HEK293 (cell line): ENCODE results near the gene ASCL4.

ENCODE experiments used
- CTCF ChIA-PET: fragments of 350-600 bp; formaldehyde crosslinking; extraction: SDS; loops from one replicate; lab custom pipeline; 2021; ENCODE audit warnings: antibody characterized with exemption; lab: Yijun Ruan, JAX
- POLR2A ChIA-PET: fragments of 300-600 bp; formaldehyde crosslinking; extraction: SDS; loops from one replicate; lab custom pipeline; 2020; ENCODE audit warnings: antibody characterized with exemption, inconsistent platforms; lab: Yijun Ruan, JAX
- H3K27ac ChIP-seq: fragments of 200-500 bp; sonication (Bioruptor generic); 2 replicates; pipeline ENCODE4 v1.5.1; 2014; ENCODE audit warnings: low read depth, low read length, control low read depth, inconsistent platforms; ENCODE audit errors: extremely low read depth
- H3K36me3 ChIP-seq, 2 experiments: fragments of 200-500 bp in 1 of 2; sonication (Bioruptor generic) in 1 of 2; 1 replicate in 1 of 2; 2 replicates in 1 of 2; pipeline ENCODE4 v1.5.1; 2014 to 2017; ENCODE audit warnings: inconsistent platforms in 2 of 2, low read length in 2 of 2; ENCODE audit not compliant: control insufficient read depth in 2 of 2, insufficient read depth in 1 of 2
- H3K4me1 ChIP-seq: fragments of 200-500 bp; sonication (Bioruptor generic); 2 replicates; pipeline ENCODE4 v1.5.1; 2014; ENCODE audit warnings: mild to moderate bottlenecking, low read length, inconsistent platforms; ENCODE audit not compliant: control insufficient read depth, insufficient read depth
- H3K4me3 ChIP-seq: 2 replicates; pipeline ENCODE4 v1.5.1; 2011; ENCODE audit warnings: low read depth, mild to moderate bottlenecking, control low read depth, low read length, moderate library complexity
- H3K9me3 ChIP-seq: fragments of 200-500 bp; sonication (Bioruptor generic); 2 replicates; pipeline ENCODE4 v1.5.1; 2014; ENCODE audit warnings: low read depth, low read length, inconsistent platforms; ENCODE audit not compliant: control insufficient read depth, insufficient read depth
- SETDB1 ChIP-seq: IDR thresholded peaks from one replicate; pipeline ENCODE4 v1.6.1; 2017; ENCODE audit warnings: mild to moderate bottlenecking, low read length, moderate library complexity, mixed read lengths; ENCODE audit not compliant: insufficient read length
- TRIM28 ChIP-seq: IDR thresholded peaks from 2 replicates; pipeline ENCODE4 v1.6.1; 2011; ENCODE audit warnings: low read length, control low read depth, borderline replicate concordance
- ZBTB11 ChIP-seq: fragments of 450-650 bp; formaldehyde crosslinking; conservative IDR thresholded peaks from 2 replicates; pipeline ENCODE4 v1.5.1; 2016; ENCODE audit warnings: low read depth, missing biosample characterization, missing genetic modification characterization
- ZFP3 ChIP-seq: fragments of 450-650 bp; formaldehyde crosslinking; IDR thresholded peaks from 2 replicates; pipeline ENCODE4 v1.5.1; 2016; ENCODE audit warnings: low read depth, missing biosample characterization, missing genetic modification characterization
- ZFP69B ChIP-seq: fragments of 450-650 bp; formaldehyde crosslinking; IDR thresholded peaks from 2 replicates; pipeline ENCODE4 v1.5.1; 2016; ENCODE audit warnings: missing biosample characterization, missing genetic modification characterization
- ZNF354C ChIP-seq: fragments of 450-650 bp; formaldehyde crosslinking; IDR thresholded peaks from 2 replicates; pipeline ENCODE4 v1.5.1; 2016; ENCODE audit warnings: missing biosample characterization, missing genetic modification characterization, low read depth, borderline replicate concordance
- ZNF416 ChIP-seq: fragments of 450-650 bp; formaldehyde crosslinking; IDR thresholded peaks from 2 replicates; pipeline ENCODE4 v1.5.1; 2016; ENCODE audit warnings: missing biosample characterization, missing genetic modification characterization
- ZNF518A ChIP-seq: fragments of 450-650 bp; formaldehyde crosslinking; conservative IDR thresholded peaks from 2 replicates; pipeline ENCODE4 v1.5.1; 2016; ENCODE audit warnings: low read depth, missing biosample characterization, missing genetic modification characterization
- ZNF521 ChIP-seq: fragments of 450-650 bp; formaldehyde crosslinking; IDR thresholded peaks from 2 replicates; pipeline ENCODE4 v1.5.1; 2017; ENCODE audit warnings: missing biosample characterization, mild to moderate bottlenecking, missing genetic modification characterization
- ZNF558 ChIP-seq: fragments of 450-650 bp; formaldehyde crosslinking; IDR thresholded peaks from 2 replicates; pipeline ENCODE4 v1.5.1; 2016; ENCODE audit warnings: missing biosample characterization, missing genetic modification characterization
- ZNF658 ChIP-seq: fragments of 450-650 bp; formaldehyde crosslinking; IDR thresholded peaks from 2 replicates; pipeline ENCODE4; 2016; ENCODE audit warnings: missing biosample characterization, missing genetic modification characterization
- ZNF670 ChIP-seq: fragments of 450-650 bp; formaldehyde crosslinking; IDR thresholded peaks from 2 replicates; pipeline ENCODE4 v1.5.1; 2016; ENCODE audit warnings: missing biosample characterization, missing genetic modification characterization, low read depth
- ZNF677 ChIP-seq: fragments of 450-650 bp; IDR thresholded peaks from 2 replicates; pipeline ENCODE4 v1.5.0; 2018; ENCODE audit warnings: missing biosample characterization, mild to moderate bottlenecking, missing genetic modification characterization, moderate library complexity
- ZNF76 ChIP-seq: fragments of 450-650 bp; formaldehyde crosslinking; IDR thresholded peaks from 2 replicates; pipeline ENCODE4; 2016; ENCODE audit warnings: low read depth, missing biosample characterization, missing genetic modification characterization, borderline replicate concordance
- TF ChIP-seq, protein P1 (sequence below): fragments of 450-650 bp; formaldehyde crosslinking; IDR thresholded peaks from 2 replicates; pipeline ENCODE4 v1.5.1; 2017; ENCODE audit warnings: missing biosample characterization, missing genetic modification characterization

The ASCL4 gene

GRCh38 chr12:107788281-107788680 is 13.8 kb downstream of the ASCL4 start (continued):
- TF ChIP-seq ZNF677 = no peak
- TF ChIP-seq, all 188 proteins: peak for 0

- CTCF ChIA-PET = no interaction called here
- no peak overlapping the region for H3K4me3 ChIP-seq
- no peaks in the 10 kb centered on the region for H3K4me1 ChIP-seq
- TF ChIP-seq ZFP69B (tag by site-specific recombination) (no peak), ZNF521 (tag by site-specific recombination) (no peak)
- no peak overlapping the region for H3K27ac ChIP-seq
- no peaks in the 10 kb centered on the region for H3K36me3 ChIP-seq
- H3K9me3 ChIP-seq = no peaks in the 10 kb centered on the region
- POLR2A ChIA-PET = no interaction called here
Measured at GRCh38 chr12:107788690-107789458, 14.4 kb downstream of the ASCL4 start.

- H3K27ac ChIP-seq = no peak overlapping the region
- no peak overlapping the region for H3K4me3 ChIP-seq
- no peaks in the 10 kb centered on the region for H3K36me3 ChIP-seq
- POLR2A ChIA-PET = no interaction called here
- H3K4me1 ChIP-seq = no peaks in the 10 kb centered on the region
- CTCF ChIA-PET = no interaction called here
- TF ChIP-seq TRIM28 = peak; percentile 73; the same call in 1 of the 2 replicates
- peak; percentile 96 for TF ChIP-seq SETDB1
- TF ChIP-seq ZNF76 (tag by site-specific recombination) = no peak
- TF ChIP-seq ZNF658 (tag by site-specific recombination) = no peak
- TF ChIP-seq ZBTB11 = no peak
- TF ChIP-seq ZNF354C (tag by site-specific recombination) = no peak
- no peak for TF ChIP-seq ZNF518A (tag by site-specific recombination)
- no peak for TF ChIP-seq ZNF416 (tag by site-specific recombination)
- TF ChIP-seq ZNF670 (tag by site-specific recombination) = no peak
- no peak for TF ChIP-seq ZNF558 (tag by site-specific recombination)
- TF ChIP-seq ZFP3 (tag by site-specific recombination) = no peak
- TF ChIP-seq, protein P1, sequence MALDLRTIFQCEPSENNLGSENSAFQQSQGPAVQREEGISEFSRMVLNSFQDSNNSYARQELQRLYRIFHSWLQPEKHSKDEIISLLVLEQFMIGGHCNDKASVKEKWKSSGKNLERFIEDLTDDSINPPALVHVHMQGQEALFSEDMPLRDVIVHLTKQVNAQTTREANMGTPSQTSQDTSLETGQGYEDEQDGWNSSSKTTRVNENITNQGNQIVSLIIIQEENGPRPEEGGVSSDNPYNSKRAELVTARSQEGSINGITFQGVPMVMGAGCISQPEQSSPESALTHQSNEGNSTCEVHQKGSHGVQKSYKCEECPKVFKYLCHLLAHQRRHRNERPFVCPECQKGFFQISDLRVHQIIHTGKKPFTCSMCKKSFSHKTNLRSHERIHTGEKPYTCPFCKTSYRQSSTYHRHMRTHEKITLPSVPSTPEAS (tag by site-specific recombination) = no peak
- H3K9me3 ChIP-seq = no peaks in the 10 kb centered on the region
Measured at GRCh38 chr12:107791465-107792089, 17.1 kb downstream of the ASCL4 start.
